Measurements from ENCODE around the gene FLT3. TPM values are rescaled to one million over a fixed set of nuclear protein-coding genes. Genes with fewer than 3 reads are reported as not detected.

FLT3 gene
- total and polyA plus RNA-seq, 9 of the 15 experiments (the other 6 are each of a cell fraction or from before 2014, with no cell fraction given): not detected

GRCh38 chr13:28138012-28138755 is 37.8 kb upstream of the FLT3 start, which contains the start of gene PAN3 (continued):
- TF ChIP-seq, protein P1, sequence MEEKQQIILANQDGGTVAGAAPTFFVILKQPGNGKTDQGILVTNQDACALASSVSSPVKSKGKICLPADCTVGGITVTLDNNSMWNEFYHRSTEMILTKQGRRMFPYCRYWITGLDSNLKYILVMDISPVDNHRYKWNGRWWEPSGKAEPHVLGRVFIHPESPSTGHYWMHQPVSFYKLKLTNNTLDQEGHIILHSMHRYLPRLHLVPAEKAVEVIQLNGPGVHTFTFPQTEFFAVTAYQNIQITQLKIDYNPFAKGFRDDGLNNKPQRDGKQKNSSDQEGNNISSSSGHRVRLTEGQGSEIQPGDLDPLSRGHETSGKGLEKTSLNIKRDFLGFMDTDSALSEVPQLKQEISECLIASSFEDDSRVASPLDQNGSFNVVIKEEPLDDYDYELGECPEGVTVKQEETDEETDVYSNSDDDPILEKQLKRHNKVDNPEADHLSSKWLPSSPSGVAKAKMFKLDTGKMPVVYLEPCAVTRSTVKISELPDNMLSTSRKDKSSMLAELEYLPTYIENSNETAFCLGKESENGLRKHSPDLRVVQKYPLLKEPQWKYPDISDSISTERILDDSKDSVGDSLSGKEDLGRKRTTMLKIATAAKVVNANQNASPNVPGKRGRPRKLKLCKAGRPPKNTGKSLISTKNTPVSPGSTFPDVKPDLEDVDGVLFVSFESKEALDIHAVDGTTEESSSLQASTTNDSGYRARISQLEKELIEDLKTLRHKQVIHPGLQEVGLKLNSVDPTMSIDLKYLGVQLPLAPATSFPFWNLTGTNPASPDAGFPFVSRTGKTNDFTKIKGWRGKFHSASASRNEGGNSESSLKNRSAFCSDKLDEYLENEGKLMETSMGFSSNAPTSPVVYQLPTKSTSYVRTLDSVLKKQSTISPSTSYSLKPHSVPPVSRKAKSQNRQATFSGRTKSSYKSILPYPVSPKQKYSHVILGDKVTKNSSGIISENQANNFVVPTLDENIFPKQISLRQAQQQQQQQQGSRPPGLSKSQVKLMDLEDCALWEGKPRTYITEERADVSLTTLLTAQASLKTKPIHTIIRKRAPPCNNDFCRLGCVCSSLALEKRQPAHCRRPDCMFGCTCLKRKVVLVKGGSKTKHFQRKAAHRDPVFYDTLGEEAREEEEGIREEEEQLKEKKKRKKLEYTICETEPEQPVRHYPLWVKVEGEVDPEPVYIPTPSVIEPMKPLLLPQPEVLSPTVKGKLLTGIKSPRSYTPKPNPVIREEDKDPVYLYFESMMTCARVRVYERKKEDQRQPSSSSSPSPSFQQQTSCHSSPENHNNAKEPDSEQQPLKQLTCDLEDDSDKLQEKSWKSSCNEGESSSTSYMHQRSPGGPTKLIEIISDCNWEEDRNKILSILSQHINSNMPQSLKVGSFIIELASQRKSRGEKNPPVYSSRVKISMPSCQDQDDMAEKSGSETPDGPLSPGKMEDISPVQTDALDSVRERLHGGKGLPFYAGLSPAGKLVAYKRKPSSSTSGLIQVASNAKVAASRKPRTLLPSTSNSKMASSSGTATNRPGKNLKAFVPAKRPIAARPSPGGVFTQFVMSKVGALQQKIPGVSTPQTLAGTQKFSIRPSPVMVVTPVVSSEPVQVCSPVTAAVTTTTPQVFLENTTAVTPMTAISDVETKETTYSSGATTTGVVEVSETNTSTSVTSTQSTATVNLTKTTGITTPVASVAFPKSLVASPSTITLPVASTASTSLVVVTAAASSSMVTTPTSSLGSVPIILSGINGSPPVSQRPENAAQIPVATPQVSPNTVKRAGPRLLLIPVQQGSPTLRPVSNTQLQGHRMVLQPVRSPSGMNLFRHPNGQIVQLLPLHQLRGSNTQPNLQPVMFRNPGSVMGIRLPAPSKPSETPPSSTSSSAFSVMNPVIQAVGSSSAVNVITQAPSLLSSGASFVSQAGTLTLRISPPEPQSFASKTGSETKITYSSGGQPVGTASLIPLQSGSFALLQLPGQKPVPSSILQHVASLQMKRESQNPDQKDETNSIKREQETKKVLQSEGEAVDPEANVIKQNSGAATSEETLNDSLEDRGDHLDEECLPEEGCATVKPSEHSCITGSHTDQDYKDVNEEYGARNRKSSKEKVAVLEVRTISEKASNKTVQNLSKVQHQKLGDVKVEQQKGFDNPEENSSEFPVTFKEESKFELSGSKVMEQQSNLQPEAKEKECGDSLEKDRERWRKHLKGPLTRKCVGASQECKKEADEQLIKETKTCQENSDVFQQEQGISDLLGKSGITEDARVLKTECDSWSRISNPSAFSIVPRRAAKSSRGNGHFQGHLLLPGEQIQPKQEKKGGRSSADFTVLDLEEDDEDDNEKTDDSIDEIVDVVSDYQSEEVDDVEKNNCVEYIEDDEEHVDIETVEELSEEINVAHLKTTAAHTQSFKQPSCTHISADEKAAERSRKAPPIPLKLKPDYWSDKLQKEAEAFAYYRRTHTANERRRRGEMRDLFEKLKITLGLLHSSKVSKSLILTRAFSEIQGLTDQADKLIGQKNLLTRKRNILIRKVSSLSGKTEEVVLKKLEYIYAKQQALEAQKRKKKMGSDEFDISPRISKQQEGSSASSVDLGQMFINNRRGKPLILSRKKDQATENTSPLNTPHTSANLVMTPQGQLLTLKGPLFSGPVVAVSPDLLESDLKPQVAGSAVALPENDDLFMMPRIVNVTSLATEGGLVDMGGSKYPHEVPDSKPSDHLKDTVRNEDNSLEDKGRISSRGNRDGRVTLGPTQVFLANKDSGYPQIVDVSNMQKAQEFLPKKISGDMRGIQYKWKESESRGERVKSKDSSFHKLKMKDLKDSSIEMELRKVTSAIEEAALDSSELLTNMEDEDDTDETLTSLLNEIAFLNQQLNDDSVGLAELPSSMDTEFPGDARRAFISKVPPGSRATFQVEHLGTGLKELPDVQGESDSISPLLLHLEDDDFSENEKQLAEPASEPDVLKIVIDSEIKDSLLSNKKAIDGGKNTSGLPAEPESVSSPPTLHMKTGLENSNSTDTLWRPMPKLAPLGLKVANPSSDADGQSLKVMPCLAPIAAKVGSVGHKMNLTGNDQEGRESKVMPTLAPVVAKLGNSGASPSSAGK (IDR thresholded peaks at IDR 0.05): 0 out of 2 replicates have a peak, but pooled peaks have one; percentile 23
- TF ChIP-seq NCOR1 (IDR thresholded peaks at IDR 0.05) (no peak), ZNF224 (CRISPR knock-in tag; IDR thresholded peaks at IDR 0.05) (no peak), CREB3L1 (IDR thresholded peaks at IDR 0.05; ENCODE audit: borderline replicate concordance, low read depth) (no peak), RUNX1 (IDR thresholded peaks at IDR 0.05; ENCODE audit: low read depth) (no peak), GTF2F1 (IDR thresholded peaks at IDR 0.05; ENCODE audit: low read depth, low read length) (no peak), ZFX (CRISPR knock-in tag; IDR thresholded peaks at IDR 0.05) (peak; percentile 59), PCBP1 (IDR thresholded peaks at IDR 0.05; ENCODE audit: low read depth, low read length, poor library complexity, severe bottlenecking) (peak; percentile 80), SP2 (IDR thresholded peaks at IDR 0.05; ENCODE audit: extremely low read depth, low read depth, low read length, poor library complexity, severe bottlenecking) (no peak), NFE2L1 (tag; IDR thresholded peaks at IDR 0.05; ENCODE audit: borderline replicate concordance, low read depth) (no peak), ZNF133 (CRISPR knock-in tag; IDR thresholded peaks at IDR 0.05) (no peak), ZNF584 (CRISPR knock-in tag; IDR thresholded peaks at IDR 0.05; ENCODE audit: low read depth) (no peak), PRPF4 (IDR thresholded peaks at IDR 0.05; ENCODE audit: insufficient read depth, low read depth, low read length, poor library complexity, severe bottlenecking) (no peak), EP400 (IDR thresholded peaks at IDR 0.05) (peak; percentile 54), ZNF282 (CRISPR knock-in tag; IDR thresholded peaks at IDR 0.05) (no peak)

Data from K562 (cell line).